ENCODE data around the gene HOXD10.

- TF ChIP-seq MAZ (IDR thresholded peaks at IDR 0.05; ENCODE audit: borderline replicate concordance, low read depth, low read length) (no peak), MAZ (CRISPR knock-in tag; IDR thresholded peaks at IDR 0.05; ENCODE audit: low read depth) (no peak), XRCC5 (optimal IDR thresholded peaks at IDR 0.05; ENCODE audit: low read length) (no peak), NFAT5 (CRISPR knock-in tag; IDR thresholded peaks at IDR 0.05) (no peak), HDAC6 (IDR thresholded peaks at IDR 0.05; ENCODE audit: low read depth, low read length) (no peak), ZNF274 (CRISPR knock-in tag; IDR thresholded peaks at IDR 0.05) (no peak), GTF2F1 (IDR thresholded peaks at IDR 0.05; ENCODE audit: low read length) (no peak), ARID2 (CRISPR knock-in tag; IDR thresholded peaks at IDR 0.05; ENCODE audit: borderline replicate concordance) (no peak)
- TF ChIP-seq, protein P1, sequence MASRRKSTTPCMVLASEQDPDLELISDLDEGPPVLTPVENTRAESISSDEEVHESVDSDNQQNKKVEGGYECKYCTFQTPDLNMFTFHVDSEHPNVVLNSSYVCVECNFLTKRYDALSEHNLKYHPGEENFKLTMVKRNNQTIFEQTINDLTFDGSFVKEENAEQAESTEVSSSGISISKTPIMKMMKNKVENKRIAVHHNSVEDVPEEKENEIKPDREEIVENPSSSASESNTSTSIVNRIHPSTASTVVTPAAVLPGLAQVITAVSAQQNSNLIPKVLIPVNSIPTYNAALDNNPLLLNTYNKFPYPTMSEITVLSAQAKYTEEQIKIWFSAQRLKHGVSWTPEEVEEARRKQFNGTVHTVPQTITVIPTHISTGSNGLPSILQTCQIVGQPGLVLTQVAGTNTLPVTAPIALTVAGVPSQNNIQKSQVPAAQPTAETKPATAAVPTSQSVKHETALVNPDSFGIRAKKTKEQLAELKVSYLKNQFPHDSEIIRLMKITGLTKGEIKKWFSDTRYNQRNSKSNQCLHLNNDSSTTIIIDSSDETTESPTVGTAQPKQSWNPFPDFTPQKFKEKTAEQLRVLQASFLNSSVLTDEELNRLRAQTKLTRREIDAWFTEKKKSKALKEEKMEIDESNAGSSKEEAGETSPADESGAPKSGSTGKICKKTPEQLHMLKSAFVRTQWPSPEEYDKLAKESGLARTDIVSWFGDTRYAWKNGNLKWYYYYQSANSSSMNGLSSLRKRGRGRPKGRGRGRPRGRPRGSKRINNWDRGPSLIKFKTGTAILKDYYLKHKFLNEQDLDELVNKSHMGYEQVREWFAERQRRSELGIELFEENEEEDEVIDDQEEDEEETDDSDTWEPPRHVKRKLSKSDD (CRISPR knock-in tag; IDR thresholded peaks at IDR 0.05; ENCODE audit: low read depth): no peak
- TF ChIP-seq, protein P2, sequence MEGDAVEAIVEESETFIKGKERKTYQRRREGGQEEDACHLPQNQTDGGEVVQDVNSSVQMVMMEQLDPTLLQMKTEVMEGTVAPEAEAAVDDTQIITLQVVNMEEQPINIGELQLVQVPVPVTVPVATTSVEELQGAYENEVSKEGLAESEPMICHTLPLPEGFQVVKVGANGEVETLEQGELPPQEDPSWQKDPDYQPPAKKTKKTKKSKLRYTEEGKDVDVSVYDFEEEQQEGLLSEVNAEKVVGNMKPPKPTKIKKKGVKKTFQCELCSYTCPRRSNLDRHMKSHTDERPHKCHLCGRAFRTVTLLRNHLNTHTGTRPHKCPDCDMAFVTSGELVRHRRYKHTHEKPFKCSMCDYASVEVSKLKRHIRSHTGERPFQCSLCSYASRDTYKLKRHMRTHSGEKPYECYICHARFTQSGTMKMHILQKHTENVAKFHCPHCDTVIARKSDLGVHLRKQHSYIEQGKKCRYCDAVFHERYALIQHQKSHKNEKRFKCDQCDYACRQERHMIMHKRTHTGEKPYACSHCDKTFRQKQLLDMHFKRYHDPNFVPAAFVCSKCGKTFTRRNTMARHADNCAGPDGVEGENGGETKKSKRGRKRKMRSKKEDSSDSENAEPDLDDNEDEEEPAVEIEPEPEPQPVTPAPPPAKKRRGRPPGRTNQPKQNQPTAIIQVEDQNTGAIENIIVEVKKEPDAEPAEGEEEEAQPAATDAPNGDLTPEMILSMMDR (CRISPR knock-in tag; IDR thresholded peaks at IDR 0.05): no peak
- TF ChIP-seq, protein P3, sequence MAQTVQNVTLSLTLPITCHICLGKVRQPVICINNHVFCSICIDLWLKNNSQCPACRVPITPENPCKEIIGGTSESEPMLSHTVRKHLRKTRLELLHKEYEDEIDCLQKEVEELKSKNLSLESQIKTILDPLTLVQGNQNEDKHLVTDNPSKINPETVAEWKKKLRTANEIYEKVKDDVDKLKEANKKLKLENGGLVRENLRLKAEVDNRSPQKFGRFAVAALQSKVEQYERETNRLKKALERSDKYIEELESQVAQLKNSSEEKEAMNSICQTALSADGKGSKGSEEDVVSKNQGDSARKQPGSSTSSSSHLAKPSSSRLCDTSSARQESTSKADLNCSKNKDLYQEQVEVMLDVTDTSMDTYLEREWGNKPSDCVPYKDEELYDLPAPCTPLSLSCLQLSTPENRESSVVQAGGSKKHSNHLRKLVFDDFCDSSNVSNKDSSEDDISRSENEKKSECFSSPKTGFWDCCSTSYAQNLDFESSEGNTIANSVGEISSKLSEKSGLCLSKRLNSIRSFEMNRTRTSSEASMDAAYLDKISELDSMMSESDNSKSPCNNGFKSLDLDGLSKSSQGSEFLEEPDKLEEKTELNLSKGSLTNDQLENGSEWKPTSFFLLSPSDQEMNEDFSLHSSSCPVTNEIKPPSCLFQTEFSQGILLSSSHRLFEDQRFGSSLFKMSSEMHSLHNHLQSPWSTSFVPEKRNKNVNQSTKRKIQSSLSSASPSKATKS (CRISPR knock-in tag; IDR thresholded peaks at IDR 0.05): no peak
These were observed 2.3 kb upstream of the HOXD10 start for GRCh38 chr2:176114120-176114929.

Data from HepG2 (cell line).